ENCODE measurements around the gene RAB26. TPM values are rescaled to one million over a fixed set of nuclear protein-coding genes. Genes with fewer than 3 reads are reported as not detected.

RAB26 gene
- total and polyA plus RNA-seq, 2 experiments from 2014 or later: 4.1 to 8.7 TPM

DNA sequence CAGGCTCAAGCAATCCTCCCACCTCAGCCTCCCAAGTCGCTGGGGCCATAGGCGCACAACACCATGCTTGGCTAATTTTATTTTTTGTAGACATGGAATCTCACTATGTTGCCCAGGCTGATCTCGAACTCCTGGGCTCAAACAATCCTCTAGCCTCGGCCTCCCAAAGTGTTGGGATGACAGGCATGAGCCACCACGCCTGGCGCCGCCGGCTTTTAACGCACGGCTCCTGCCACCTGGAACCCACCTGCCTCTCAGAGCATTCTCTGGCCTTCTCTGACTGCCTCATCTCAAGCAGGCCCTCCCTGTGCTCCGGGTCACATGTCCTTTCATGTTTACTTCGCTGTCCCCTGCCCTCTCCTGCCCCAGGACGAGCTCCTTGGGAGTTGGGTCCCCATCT, 37.6 kb downstream of the RAB26 start (continued):
- TF ChIP-seq JUNB (IDR thresholded peaks at IDR 0.05; ENCODE audit: unreplicated experiment) (no peak), EZH2phosphoT487 (IDR thresholded peaks at IDR 0.05; ENCODE audit: unreplicated experiment) (no peak), CREB1 (CRISPR knock-in tag; IDR thresholded peaks at IDR 0.05; ENCODE audit: low read depth) (no peak), ZNF114 (CRISPR knock-in tag; IDR thresholded peaks at IDR 0.05) (no peak), STAT1 (IDR thresholded peaks at IDR 0.05; ENCODE audit: unreplicated experiment) (no peak), CTCF (conservative IDR thresholded peaks at IDR 0.05; ENCODE audit: low read depth in 2 of 2) (no peak), EZH2 (IDR thresholded peaks at IDR 0.05; ENCODE audit: low read depth, unreplicated experiment) (no peak)

DNA sequence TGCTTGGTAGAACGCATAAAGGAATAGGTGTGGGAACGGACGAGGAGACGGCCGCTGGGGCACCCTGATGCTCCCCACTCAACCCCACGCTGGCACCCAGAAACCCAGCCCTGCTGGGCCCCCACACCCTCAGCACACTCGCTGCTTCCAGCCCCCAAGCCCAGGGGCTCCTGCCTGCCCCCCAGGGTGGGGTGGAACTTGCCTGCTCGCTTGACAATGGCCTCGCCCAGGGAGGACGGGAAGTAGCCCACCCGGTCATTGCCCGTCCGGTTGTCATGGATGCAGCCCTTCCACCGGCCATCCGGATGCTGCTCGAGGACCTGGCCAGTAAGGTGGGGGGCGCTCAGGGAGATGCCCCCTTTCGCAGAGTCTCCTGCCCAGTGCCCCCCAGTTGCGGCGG, 38.1 kb downstream of the RAB26 start:
- no peak overlapping the region for H3K4me3 Mint-ChIP-seq
- peaks cover 6% of the 10 kb centered on the region for H3K4me1 Mint-ChIP-seq
- Histone ChIP-seq H4K20me1 (replicated peaks; ENCODE audit: insufficient read depth) (no peaks in the 10 kb centered on the region), H3K27me3 (ENCODE audit: insufficient read depth) (no peaks in the 10 kb centered on the region), H3K9me2 (ENCODE audit: insufficient read depth) (no peaks in the 10 kb centered on the region), H3K4me3 (no peak overlapping the region), H3F3A (replicated peaks; ENCODE audit: low read depth) (no peaks in the 10 kb centered on the region), H3K4me1 (ENCODE audit: insufficient read depth) (no peaks in the 10 kb centered on the region), H3K27ac (ENCODE audit: low read depth) (no peak overlapping the region), H3K36me3 (ENCODE audit: insufficient read depth) (no peaks in the 10 kb centered on the region), H3K4me2 (no peak overlapping the region), H3K79me2 (replicated peaks; ENCODE audit: insufficient read depth) (no peaks in the 10 kb centered on the region), H2AFZ (no peak overlapping the region)
- no peak overlapping the region for H3K27ac Mint-ChIP-seq
- DNase-seq (ENCODE audit: low spot score): no peak
- no peaks in the 10 kb centered on the region; the same call in 2 of the 3 replicates for H3K36me3 Mint-ChIP-seq (ENCODE audit: low read depth)
- peaks cover 15% of the 10 kb centered on the region for H3K27me3 Mint-ChIP-seq (ENCODE audit: insufficient read depth, low read depth, poor library complexity)
- no peaks in the 10 kb centered on the region for H3K9me3 Mint-ChIP-seq
- ATAC-seq: no peak
- TF ChIP-seq EZH2 (IDR thresholded peaks at IDR 0.05; ENCODE audit: low read depth, unreplicated experiment): no peak
- no peak for TF ChIP-seq REST (IDR thresholded peaks at IDR 0.05; ENCODE audit: unreplicated experiment)
- TF ChIP-seq STAT1 (IDR thresholded peaks at IDR 0.05; ENCODE audit: unreplicated experiment): no peak
- no peak for TF ChIP-seq CREB1 (CRISPR knock-in tag; IDR thresholded peaks at IDR 0.05; ENCODE audit: low read depth)
- TF ChIP-seq CTCF (conservative IDR thresholded peaks at IDR 0.05; ENCODE audit: low read depth in 2 of 2): no peak
- no peak for TF ChIP-seq POLR2AphosphoS5 (IDR thresholded peaks at IDR 0.05; ENCODE audit: low read depth)
- TF ChIP-seq, protein P1, sequence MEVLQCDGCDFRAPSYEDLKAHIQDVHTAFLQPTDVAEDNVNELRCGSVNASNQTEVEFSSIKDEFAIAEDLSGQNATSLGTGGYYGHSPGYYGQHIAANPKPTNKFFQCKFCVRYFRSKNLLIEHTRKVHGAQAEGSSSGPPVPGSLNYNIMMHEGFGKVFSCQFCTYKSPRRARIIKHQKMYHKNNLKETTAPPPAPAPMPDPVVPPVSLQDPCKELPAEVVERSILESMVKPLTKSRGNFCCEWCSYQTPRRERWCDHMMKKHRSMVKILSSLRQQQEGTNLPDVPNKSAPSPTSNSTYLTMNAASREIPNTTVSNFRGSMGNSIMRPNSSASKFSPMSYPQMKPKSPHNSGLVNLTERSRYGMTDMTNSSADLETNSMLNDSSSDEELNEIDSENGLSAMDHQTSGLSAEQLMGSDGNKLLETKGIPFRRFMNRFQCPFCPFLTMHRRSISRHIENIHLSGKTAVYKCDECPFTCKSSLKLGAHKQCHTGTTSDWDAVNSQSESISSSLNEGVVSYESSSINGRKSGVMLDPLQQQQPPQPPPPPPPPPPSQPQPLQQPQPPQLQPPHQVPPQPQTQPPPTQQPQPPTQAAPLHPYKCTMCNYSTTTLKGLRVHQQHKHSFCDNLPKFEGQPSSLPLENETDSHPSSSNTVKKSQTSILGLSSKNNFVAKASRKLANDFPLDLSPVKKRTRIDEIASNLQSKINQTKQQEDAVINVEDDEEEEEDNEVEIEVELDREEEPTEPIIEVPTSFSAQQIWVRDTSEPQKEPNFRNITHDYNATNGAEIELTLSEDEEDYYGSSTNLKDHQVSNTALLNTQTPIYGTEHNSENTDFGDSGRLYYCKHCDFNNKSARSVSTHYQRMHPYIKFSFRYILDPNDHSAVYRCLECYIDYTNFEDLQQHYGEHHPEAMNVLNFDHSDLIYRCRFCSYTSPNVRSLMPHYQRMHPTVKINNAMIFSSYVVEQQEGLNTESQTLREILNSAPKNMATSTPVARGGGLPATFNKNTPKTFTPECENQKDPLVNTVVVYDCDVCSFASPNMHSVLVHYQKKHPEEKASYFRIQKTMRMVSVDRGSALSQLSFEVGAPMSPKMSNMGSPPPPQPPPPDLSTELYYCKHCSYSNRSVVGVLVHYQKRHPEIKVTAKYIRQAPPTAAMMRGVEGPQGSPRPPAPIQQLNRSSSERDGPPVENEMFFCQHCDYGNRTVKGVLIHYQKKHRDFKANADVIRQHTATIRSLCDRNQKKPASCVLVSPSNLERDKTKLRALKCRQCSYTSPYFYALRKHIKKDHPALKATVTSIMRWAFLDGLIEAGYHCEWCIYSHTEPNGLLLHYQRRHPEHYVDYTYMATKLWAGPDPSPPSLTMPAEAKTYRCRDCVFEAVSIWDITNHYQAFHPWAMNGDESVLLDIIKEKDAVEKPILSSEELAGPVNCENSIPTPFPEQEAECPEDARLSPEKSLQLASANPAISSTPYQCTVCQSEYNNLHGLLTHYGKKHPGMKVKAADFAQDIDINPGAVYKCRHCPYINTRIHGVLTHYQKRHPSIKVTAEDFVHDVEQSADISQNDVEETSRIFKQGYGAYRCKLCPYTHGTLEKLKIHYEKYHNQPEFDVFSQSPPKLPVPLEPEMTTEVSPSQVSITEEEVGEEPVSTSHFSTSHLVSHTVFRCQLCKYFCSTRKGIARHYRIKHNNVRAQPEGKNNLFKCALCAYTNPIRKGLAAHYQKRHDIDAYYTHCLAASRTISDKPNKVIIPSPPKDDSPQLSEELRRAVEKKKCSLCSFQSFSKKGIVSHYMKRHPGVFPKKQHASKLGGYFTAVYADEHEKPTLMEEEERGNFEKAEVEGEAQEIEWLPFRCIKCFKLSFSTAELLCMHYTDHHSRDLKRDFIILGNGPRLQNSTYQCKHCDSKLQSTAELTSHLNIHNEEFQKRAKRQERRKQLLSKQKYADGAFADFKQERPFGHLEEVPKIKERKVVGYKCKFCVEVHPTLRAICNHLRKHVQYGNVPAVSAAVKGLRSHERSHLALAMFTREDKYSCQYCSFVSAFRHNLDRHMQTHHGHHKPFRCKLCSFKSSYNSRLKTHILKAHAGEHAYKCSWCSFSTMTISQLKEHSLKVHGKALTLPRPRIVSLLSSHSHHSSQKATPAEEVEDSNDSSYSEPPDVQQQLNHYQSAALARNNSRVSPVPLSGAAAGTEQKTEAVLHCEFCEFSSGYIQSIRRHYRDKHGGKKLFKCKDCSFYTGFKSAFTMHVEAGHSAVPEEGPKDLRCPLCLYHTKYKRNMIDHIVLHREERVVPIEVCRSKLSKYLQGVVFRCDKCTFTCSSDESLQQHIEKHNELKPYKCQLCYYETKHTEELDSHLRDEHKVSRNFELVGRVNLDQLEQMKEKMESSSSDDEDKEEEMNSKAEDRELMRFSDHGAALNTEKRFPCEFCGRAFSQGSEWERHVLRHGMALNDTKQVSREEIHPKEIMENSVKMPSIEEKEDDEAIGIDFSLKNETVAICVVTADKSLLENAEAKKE (CRISPR knock-in tag; IDR thresholded peaks at IDR 0.05): no peak
- no peak for TF ChIP-seq EZH2phosphoT487 (IDR thresholded peaks at IDR 0.05; ENCODE audit: unreplicated experiment)
- TF ChIP-seq JUNB (IDR thresholded peaks at IDR 0.05; ENCODE audit: unreplicated experiment): no peak
- no peak for TF ChIP-seq NANOG (IDR thresholded peaks at IDR 0.05; ENCODE audit: borderline replicate concordance)

All from GM23338 (cell line).